GM04504 (cell line): Measurements from ENCODE around the gene SETDB2.
"Not testable (repeated sequence)": the region's sequence is repeated elsewhere in the genome, so short reads cannot be mapped to it uniquely, and the experiment has no call there.

Source experiments
- DNase-seq: peaks from one replicate; pipeline ENCODE4 v3.0.0-alpha.2; 2012; ENCODE audit warnings: low read depth

SETDB2 gene

GRCh38 chr13:49464621-49465325 is 20.7 kb downstream of the SETDB2 start:
- no peak for DNase-seq

- no peak for DNase-seq
These were observed 22.3 kb downstream of the SETDB2 start for GRCh38 chr13:49466292-49466838.

GRCh38 chr13:49472186-49472585 is 28.1 kb downstream of the SETDB2 start:
- no peak for DNase-seq

- no peak for DNase-seq
These were observed 32.5 kb downstream of the SETDB2 start for GRCh38 chr13:49476529-49476928.

GRCh38 chr13:49481788-49482187 is 37.7 kb downstream of the SETDB2 start:
- no peak for DNase-seq

GRCh38 chr13:49488563-49488962 is 44.5 kb downstream of the SETDB2 start:
- DNase-seq = no peak

GRCh38 chr13:49494645-49495044 is 50.6 kb downstream of the SETDB2 start:
- DNase-seq = no peak

- DNase-seq = peak; percentile 57
These were observed 52.0 kb downstream of the SETDB2 start, which contains the start of gene PHF11 for GRCh38 chr13:49495783-49496762. Gene PHF11, plus strand, starts transcription at chr13:49495953. Its CDS starts 49 bp downstream, at chr13:49496002.

GRCh38 chr13:49496837-49497236 is 52.8 kb downstream of the SETDB2 start:
- not testable (repeated sequence) for DNase-seq

GRCh38 chr13:49497272-49497671 is 53.2 kb downstream of the SETDB2 start:
- no peak for DNase-seq

- no peak for DNase-seq
These were observed 54.1 kb downstream of the SETDB2 start for GRCh38 chr13:49498206-49498605.

GRCh38 chr13:49499889-49500660 is 56.0 kb downstream of the SETDB2 start:
- DNase-seq = peak; percentile 36

GRCh38 chr13:49502954-49503353 is 58.9 kb downstream of the SETDB2 start:
- peak; percentile 42 for DNase-seq

- DNase-seq = no peak
These were observed 59.9 kb downstream of the SETDB2 start for GRCh38 chr13:49503951-49504350.

- no peak for DNase-seq
These were observed 68.5 kb downstream of the SETDB2 start for GRCh38 chr13:49512578-49512977.

GRCh38 chr13:49516467-49516866 is 72.4 kb downstream of the SETDB2 start:
- DNase-seq = no peak

GRCh38 chr13:49517461-49517860 is 73.4 kb downstream of the SETDB2 start:
- DNase-seq = no peak

GRCh38 chr13:49521224-49521623 is 77.2 kb downstream of the SETDB2 start:
- DNase-seq = no peak

- DNase-seq = no peak
These were observed 80.8 kb downstream of the SETDB2 start for GRCh38 chr13:49524740-49525501.

- no peak for DNase-seq
These were observed 83.0 kb downstream of the SETDB2 start for GRCh38 chr13:49527123-49527522.

- no peak for DNase-seq
These were observed 84.1 kb downstream of the SETDB2 start for GRCh38 chr13:49528161-49528560.
